Islet precursor cell (in vitro differentiated cells): ENCODE results near the gene SLC7A6OS.

Experiments
- DNase-seq: peaks from one replicate; pipeline ENCODE4 v3.0.0-alpha.2; 2018

Gene SLC7A6OS

GRCh38 chr16:68249371-68249770 lies 61.4 kb downstream of the SLC7A6OS start:
- no peak for DNase-seq
